GM20431 (cell line): ENCODE results near the gene CACNG5.

ENCODE experiments used
- in situ Hi-C: fragments of 300-500 bp; cut with MseI, MboI; formaldehyde crosslinking; loops from one replicate; pipeline ENCODE4 v1.15.0; 2020; ENCODE audit warnings: low sequenced_read_pairs; ENCODE audit not compliant: unreplicated experiment

Gene CACNG5

GRCh38 chr17:66834919-66835454 lies at the start of gene CACNG5:
Gene CACNG5 (plus strand): TSS chr17:66835117. CDS start chr17:66877333, 42,216 bp downstream.
- in situ Hi-C loops, result no loop called here

DNA sequence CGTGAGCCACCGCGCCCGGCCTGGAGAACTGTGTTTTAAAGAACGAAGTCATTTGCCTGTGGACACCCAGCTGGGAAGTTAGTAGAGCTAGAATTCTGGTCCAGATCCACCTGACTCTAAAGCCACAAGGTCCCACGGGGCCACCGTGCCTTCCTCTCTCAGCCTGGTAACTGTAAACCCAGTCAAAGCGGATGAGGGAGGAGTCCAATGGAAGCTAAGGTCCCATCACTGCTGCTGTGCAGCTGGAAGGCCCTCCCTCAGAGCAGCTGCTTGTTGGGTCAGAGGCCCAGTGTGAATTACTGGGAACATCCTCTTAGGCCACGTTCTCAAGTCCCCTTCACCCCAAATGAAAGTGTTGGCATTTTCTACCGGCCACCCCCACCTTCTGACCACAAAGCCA lies 48.8 kb upstream of the CACNG5 start:
- in situ Hi-C loops, result no loop called here

DNA sequence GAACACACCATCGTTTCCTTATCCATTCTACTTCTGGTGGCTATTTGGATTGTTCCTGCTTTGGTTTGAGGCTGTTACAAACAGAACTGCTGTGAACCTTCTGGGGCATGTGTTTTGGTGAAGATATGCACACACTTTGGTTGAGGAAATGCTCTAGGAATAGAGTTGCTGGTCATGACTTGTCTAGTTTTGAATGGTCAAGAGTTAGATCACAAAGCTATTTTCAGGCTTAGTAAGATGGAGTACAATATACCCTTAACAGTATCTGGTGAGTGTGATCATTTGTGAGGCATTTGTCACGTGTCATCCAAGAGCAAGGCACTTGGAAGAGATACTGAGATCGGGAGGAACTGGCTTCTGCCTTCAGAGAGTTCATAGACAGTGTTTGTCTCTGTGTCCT lies 47.0 kb upstream of the CACNG5 start:
- in situ Hi-C loops, result no loop called here

DNA sequence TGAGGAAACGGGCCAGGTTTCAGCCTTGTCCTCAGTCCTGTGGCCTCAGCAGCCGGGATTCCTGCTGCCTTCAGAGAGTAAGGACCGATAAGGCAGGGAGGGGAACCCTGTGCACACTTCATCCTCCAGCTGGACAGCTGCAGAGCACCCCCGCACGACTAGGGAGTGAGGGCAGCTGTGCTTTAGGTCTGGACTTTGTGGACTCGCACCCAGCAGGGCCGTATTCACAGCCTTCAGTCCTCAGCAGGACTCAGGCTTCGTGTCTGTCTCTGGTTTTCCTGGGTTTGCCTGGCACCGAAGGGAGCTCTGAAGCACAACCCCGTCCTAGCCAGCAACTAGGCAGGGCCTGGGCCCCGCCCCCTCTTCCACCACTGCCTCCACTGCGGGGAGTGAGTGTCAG lies 45.8 kb upstream of the CACNG5 start:
- in situ Hi-C loops, result no loop called here

DNA sequence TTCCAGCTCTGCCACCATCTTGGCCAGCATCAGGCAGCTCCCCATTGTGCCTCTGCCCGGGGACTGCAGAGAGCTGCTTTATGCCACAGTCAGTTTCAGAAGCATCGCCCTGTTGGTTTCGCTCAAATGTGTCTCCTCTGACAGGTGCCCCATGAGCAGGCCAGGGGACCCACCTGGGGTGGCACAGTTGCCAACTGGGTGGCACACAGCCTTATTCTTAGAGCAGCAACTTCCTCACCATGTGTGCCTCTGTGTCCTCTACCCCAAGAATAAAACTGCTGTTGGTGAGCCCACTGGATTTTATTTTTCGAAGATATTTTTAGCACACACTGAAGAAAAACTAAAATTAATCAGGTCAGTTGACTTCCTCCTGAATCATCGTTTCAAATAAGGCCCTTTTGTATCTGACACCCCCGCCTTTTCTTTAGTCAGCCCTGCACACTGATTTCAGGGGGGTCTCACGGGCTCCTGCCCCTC lies 44.9 kb upstream of the CACNG5 start:
- in situ Hi-C loops, result no loop called here

DNA sequence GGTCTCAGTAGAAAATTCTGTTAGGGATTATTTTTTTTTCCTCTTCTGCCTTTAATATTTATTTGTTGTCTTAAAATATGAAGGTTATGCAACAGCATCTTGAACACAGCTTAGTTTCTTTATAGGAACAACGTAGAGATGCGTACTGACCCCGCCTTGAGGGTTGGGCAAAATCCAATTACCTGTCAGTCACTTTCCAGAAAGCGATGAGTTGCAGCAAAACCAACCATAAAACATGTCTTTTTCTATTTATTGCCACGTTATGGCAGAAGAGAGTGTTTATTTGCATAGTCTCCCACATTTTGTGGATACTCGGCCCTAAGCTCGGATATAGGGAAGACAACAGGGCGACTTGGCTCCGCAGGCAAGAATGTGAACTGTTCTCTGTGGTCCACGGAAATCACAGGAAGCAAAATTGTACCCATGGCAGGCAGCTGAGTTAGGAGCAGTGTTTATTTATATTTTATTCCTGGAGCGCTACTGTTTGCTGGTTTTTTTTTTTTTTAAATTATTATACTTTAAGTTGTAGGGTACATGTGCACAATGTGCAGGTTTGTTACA lies 44.3 kb upstream of the CACNG5 start:
- in situ Hi-C loops, result no loop called here

- in situ Hi-C loops, result no loop called here
These were observed 43.6 kb upstream of the CACNG5 start for GRCh38 chr17:66791347-66791746.

DNA sequence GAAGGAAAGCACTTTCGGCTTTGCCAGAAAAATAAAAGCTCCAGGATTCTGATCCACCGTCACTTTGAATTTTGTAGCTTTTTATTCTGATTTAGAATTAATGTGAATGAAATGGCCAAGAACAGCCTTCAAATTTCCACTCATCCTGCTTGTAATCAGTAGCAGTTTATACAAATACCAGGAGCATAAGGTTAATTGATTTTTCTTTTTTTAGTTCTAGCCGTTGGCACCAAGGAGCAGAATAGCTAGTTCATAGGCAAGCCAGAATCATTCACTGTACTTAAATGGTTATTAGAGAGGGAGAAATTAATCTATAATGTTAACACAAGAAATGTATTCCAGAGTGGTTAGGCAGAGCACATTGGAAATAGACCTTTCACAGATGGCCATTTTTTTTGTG lies 41.1 kb upstream of the CACNG5 start:
- in situ Hi-C loops, result no loop called here

GRCh38 chr17:66795486-66795885 lies 39.4 kb upstream of the CACNG5 start:
- in situ Hi-C loops, result no loop called here

GRCh38 chr17:66799849-66800537 lies 34.9 kb upstream of the CACNG5 start:
- in situ Hi-C loops, result no loop called here

DNA sequence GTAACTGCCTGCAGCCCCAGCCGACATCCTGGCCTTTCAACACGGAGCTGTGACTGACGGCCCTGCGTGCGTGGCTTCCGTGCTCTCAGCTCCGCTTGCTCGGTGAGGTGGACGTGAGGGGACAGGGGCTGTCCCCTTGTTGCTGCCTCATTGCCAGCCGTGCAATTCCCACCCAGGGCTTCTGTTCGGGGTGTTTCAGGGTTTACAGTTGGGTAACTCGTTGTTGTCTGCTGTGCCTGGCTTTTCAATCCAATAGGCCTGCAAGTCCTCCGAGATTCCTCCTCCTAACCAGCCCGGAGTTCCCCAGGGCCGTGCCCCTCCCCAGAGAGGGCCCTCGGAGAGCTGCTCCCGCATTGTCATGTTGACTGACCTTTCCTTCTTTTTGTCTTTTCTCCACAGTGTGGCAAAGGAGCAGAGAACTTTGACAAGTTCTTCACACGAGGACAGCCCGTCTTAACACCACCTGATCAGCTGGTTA lies 31.4 kb upstream of the CACNG5 start:
- in situ Hi-C loops, result no loop called here

DNA sequence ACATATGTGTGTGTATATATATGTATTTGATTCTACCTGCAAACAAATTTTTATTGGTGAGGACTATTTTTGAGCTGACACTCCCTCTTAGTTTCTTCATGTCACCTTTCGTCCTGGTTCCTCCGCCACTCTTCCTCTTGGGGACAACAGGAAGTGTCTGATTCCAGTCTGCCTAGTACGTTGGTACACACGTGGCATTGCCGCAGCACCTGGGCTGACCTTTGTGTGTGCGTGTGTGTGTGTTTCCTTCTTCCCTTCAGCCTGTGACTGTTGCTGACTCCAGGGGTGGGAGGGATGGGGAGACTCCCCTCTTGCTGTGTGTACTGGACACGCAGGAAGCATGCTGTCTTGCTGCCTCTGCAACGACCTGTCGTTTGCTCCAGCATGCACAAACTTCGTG lies 29.4 kb upstream of the CACNG5 start:
- in situ Hi-C loops, result no loop called here

DNA sequence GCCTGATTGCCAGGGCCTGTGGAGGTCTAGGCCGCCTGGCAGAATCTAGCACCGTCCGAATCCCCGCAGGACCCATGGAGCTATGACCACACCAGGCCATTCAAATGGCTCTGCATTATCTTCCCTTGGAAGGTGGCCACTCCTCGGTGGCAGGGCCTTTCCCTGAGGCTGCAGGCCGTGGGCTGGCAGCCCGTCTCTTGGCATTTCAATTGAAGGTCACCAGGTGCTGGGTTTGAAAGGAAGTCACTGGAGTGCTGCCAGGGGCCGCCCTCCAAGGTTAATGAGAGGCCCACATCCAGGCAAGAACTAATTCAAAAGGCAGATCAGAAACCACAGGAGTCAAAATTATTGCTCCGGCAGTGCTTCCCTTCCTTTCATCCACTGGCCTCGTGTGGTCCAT lies 27.7 kb upstream of the CACNG5 start:
- in situ Hi-C loops, result no loop called here

DNA sequence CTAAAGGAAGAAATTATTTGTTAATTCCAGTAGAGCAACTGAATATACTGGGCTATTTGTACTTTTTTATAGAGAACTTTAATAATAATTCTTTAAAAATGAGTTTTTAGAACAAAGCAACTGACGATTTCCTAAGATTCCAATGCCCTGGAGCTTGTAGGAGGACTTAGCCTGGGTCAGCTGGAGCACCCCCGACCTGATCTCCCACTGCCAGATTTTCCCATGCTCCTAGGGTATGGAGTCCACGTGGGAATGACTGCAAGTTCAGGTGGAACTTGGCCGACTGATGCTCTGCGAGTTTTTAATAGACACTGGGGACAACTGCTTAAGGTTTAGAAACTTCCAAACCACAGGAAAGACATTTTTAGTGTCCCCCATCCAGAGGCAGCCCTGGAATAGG lies 25.5 kb upstream of the CACNG5 start:
- in situ Hi-C loops, result no loop called here

- in situ Hi-C loops, result no loop called here
These were observed 23.8 kb upstream of the CACNG5 start for GRCh38 chr17:66810951-66811682.

DNA sequence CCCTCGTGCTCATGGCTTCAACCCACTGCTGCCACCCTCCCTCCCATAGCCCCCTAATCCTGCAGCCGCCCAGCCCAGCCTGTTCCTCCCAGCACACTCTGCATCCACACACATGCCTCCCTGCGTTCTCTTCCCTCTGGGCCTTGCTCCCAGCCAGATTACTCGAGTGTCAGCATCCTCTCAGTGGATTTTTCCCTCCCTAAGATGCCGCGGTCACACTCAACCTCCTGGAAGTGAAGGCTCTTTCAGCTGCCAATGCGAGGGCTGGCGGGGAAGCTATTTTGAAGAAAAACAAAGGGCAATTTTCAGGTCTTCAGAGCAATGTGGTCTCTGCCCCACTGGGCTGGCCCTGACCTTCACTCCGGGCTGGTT lies 23.2 kb upstream of the CACNG5 start:
- in situ Hi-C loops, result no loop called here

DNA sequence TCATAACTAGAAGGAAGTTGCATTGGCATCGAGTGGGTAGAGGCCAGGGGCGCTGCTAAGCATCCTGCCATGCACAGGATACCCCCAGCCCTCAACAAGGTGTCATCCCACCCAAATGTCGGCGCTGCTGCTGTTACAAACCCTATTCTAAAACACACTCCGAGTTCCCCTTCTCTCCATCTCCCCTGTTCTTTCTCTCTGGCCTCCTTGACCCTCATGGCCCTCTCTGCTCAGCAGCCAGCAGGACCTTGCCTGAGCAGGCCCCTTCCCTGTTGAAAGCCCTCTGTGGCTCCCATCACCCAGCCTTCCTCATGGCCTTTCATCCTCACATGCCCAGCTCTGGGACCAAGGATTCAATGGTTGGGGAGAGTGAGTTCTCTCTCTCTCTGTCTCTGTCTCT lies 22.3 kb upstream of the CACNG5 start:
- in situ Hi-C loops, result no loop called here

GRCh38 chr17:66813296-66813695 lies 21.6 kb upstream of the CACNG5 start:
- in situ Hi-C loops, result no loop called here

GRCh38 chr17:66814026-66814425 lies 20.9 kb upstream of the CACNG5 start:
- in situ Hi-C loops, result no loop called here

- in situ Hi-C loops, result no loop called here
These were observed 20.3 kb upstream of the CACNG5 start for GRCh38 chr17:66814570-66814969.

GRCh38 chr17:66817750-66818149 lies 17.2 kb upstream of the CACNG5 start:
- in situ Hi-C loops, result no loop called here
